ENCODE data around the gene EML2.

EML2 gene

GRCh38 chr19:45564131-45564780, 74.9 kb downstream of the EML2 start:
- H3K4me3 ChIP-seq (replicated peaks; ENCODE audit: low read depth, low read length) = no peak overlapping the region
- no peak for TF ChIP-seq CTCF (IDR thresholded peaks at IDR 0.05; ENCODE audit: low read length, missing control alignments)
- no peak for DNase-seq (ENCODE audit: low read depth)

DNA sequence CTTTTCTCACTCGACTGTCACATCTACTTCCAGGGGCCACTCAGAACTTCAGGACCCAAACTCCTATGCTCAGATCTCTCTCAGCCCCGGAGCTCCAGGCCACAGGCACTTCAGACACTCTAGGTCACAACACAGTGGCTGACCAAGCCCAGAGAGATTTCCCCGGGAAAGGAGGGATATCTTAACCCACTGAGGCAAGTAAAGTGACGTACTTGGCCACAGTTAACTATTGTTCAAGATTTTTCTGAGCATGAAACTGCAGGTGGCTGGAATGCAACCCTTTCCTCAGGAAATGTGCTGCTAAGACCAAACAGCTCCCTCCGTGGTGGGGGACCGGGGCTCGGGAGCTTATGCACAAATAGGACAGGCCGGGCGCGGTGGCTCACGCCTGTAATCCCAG, 78.5 kb downstream of the EML2 start:
- no peak for TF ChIP-seq CTCF (IDR thresholded peaks at IDR 0.05; ENCODE audit: low read length, missing control alignments)
- no peak for DNase-seq (ENCODE audit: low read depth)

DNA sequence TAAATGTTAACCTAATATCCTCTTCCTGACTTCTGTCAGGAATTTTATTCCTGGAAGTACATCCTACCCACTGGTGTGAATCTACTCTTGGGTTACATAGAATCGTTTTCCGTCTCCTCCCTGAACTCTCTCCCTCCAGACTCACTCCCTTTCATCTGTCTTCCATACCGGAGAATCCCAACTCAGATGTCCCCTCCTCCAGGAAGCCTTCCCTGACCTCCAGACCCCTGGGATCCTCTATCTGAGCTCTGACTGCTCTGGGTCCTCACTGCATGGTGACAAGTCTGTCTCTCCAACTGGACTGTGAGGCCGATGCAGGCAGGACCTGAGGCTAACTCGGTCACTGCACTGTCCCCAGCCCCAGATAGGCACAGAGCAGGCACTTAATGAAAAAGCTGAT, 79.2 kb downstream of the EML2 start:
- no peak for TF ChIP-seq CTCF (IDR thresholded peaks at IDR 0.05; ENCODE audit: low read length, missing control alignments)
- H3K4me3 ChIP-seq (replicated peaks; ENCODE audit: low read depth, low read length) = no peak overlapping the region
- no peak for DNase-seq (ENCODE audit: low read depth)

More for the DNA sequence above, 78.5 kb downstream of the EML2 start:
- no peak overlapping the region for H3K4me3 ChIP-seq (replicated peaks; ENCODE audit: low read depth, low read length)

Data from fibroblast of pulmonary artery (primary cell).